Measurements from ENCODE around the gene CHMP1B. TPM values are rescaled to one million over a fixed set of nuclear protein-coding genes. Genes with fewer than 3 reads are reported as not detected.

The CHMP1B gene
- total RNA-seq, 1 donor = 63.7 TPM

Other genes starting within 250 kb of the CHMP1B start
- gene SLC35G4, start 241.8 kb upstream of the CHMP1B start, total RNA-seq = not detected in 2 replicates
- 0.59 and 0.72 TPM in 2 replicates for gene GNAL, start 162.1 kb upstream of the CHMP1B start, total RNA-seq
- 38.0 and 44.5 TPM in 2 replicates for gene MPPE1, start 56.9 kb downstream of the CHMP1B start, total RNA-seq
- 11.2 and 14.4 TPM in 2 replicates for gene IMPA2, start 130.1 kb downstream of the CHMP1B start, total RNA-seq
- not detected in 2 replicates for gene ANKRD62, start 242.4 kb downstream of the CHMP1B start, total RNA-seq